IMR-90 (cell line): Measurements from ENCODE around the gene CDON. TPM values are rescaled to one million over a fixed set of nuclear protein-coding genes. Genes with fewer than 3 reads are reported as not detected.

Experiments used
- ATAC-seq: fragments of 200-7000 bp; cut with Tn5 transposase; 2 replicates; pipeline ENCODE4 v1.9.1; 2020; ENCODE audit warnings: low read depth, mild to moderate bottlenecking, moderate library complexity
- BruUV-seq: library from RNA; stranded (reverse); fragments of 400-500 nt; replicated peaks from 2 replicates; lab custom pipeline; 2021; lab: Mats Ljungman, UMichigan
- CTCF ChIA-PET: fragments of 300-600 bp; formaldehyde crosslinking; extraction: SDS; loops from one replicate; lab custom pipeline; 2021; ENCODE audit warnings: antibody characterized with exemption; lab: Yijun Ruan, JAX
- POLR2A ChIA-PET: fragments of 300-600 bp; sonication (Branson Sonifier 250); formaldehyde crosslinking; loops from one replicate; lab custom pipeline; 2022; ENCODE audit warnings: antibody characterized with exemption; ENCODE audit not compliant: unreplicated experiment; lab: Charles Lee
- DNase-seq: peaks from one replicate; pipeline ENCODE4 v3.0.0; 2013
- H2AFZ ChIP-seq: replicated peaks from 2 replicates; pipeline ENCODE3; 2013; ENCODE audit warnings: low read length, mild to moderate bottlenecking; ENCODE audit not compliant: poor library complexity
- H2AK5ac ChIP-seq: 2 replicates; pipeline ENCODE4 v1.6.1; 2013; ENCODE audit warnings: low read depth, low read length, inconsistent platforms
- H2AK9ac ChIP-seq: replicated peaks from 2 replicates; pipeline ENCODE3; 2013; ENCODE audit warnings: mild to moderate bottlenecking, low read depth, low read length, moderate library complexity; ENCODE audit not compliant: poor library complexity
- H2BK120ac ChIP-seq: 2 replicates; pipeline ENCODE4 v1.6.1; 2013; ENCODE audit warnings: low read depth, low read length, inconsistent platforms
- H2BK15ac ChIP-seq: 3 replicates; pipeline ENCODE4 v1.6.1; 2013; ENCODE audit warnings: low read depth, low read length, inconsistent platforms
- H2BK20ac ChIP-seq: 2 replicates; pipeline ENCODE4 v1.6.1; 2013; ENCODE audit warnings: low read depth, mild to moderate bottlenecking, inconsistent platforms, low read length, moderate library complexity
- H2BK5ac ChIP-seq: 2 replicates; pipeline ENCODE4 v1.6.1; 2013; ENCODE audit warnings: mild to moderate bottlenecking, low read depth, low read length, inconsistent platforms; ENCODE audit not compliant: poor library complexity, severe bottlenecking
- H3K14ac ChIP-seq: replicated peaks from 2 replicates; pipeline ENCODE4 v1.6.1; 2013; ENCODE audit warnings: low read depth, low read length, inconsistent platforms
- H3K18ac ChIP-seq: 2 replicates; pipeline ENCODE4 v1.6.1; 2013; ENCODE audit warnings: low read depth, low read length, control low read depth
- H3K23ac ChIP-seq: 2 replicates; pipeline ENCODE4 v1.6.1; 2013; ENCODE audit warnings: low read depth, low read length, inconsistent platforms
- H3K27ac ChIP-seq: 2 replicates; pipeline ENCODE4 v1.5.1; 2013; ENCODE audit warnings: mild to moderate bottlenecking, control low read depth, low read length; ENCODE audit not compliant: insufficient read depth
- H3K27me3 ChIP-seq: 2 replicates; pipeline ENCODE4 v1.6.1; 2013; ENCODE audit warnings: low read length; ENCODE audit not compliant: control insufficient read depth, insufficient read depth
- H3K36me3 ChIP-seq: 2 replicates; pipeline ENCODE4 v1.6.1; 2013; ENCODE audit warnings: low read length, mixed read lengths; ENCODE audit not compliant: control insufficient read depth, insufficient read depth
- H3K4ac ChIP-seq: 2 replicates; pipeline ENCODE4 v1.6.1; 2013; ENCODE audit warnings: low read depth, low read length, inconsistent platforms
- H3K4me1 ChIP-seq: 2 replicates; pipeline ENCODE4 v1.6.1; 2013; ENCODE audit warnings: low read length, mixed read lengths; ENCODE audit not compliant: control insufficient read depth, insufficient read depth
- H3K4me2 ChIP-seq: 2 replicates; pipeline ENCODE4 v1.6.1; 2013; ENCODE audit warnings: low read depth, mild to moderate bottlenecking, control low read depth, low read length, moderate library complexity
- H3K4me3 ChIP-seq: 2 replicates; pipeline ENCODE4 v1.5.1; 2013; ENCODE audit warnings: low read depth, mild to moderate bottlenecking, control low read depth, low read length, moderate library complexity; ENCODE audit not compliant: insufficient read depth
- H3K56ac ChIP-seq: 2 replicates; pipeline ENCODE4 v1.6.1; 2013; ENCODE audit warnings: low read length, inconsistent platforms; ENCODE audit not compliant: insufficient read depth; ENCODE audit errors: extremely low read depth
- H3K79me1 ChIP-seq, 2 experiments: 2 replicates each; pipeline ENCODE4 v1.6.1; 2013; ENCODE audit warnings: low read length in 2 of 2, inconsistent platforms in 1 of 2, low read depth in 1 of 2
- H3K9ac ChIP-seq: 2 replicates; pipeline ENCODE4 v1.6.1; 2013; ENCODE audit warnings: low read depth, low read length, control low read depth
- H3K9me1 ChIP-seq: 2 replicates; pipeline ENCODE4 v1.6.1; 2013; ENCODE audit warnings: low read length, inconsistent platforms; ENCODE audit not compliant: insufficient read depth
- H3K9me3 ChIP-seq: 2 replicates; pipeline ENCODE4 v1.6.1; 2013; ENCODE audit warnings: low read length; ENCODE audit not compliant: control insufficient read depth, insufficient read depth
- H4K20me1 ChIP-seq: 2 replicates; pipeline ENCODE4 v1.6.1; 2013; ENCODE audit warnings: low read length, inconsistent platforms; ENCODE audit not compliant: insufficient read depth
- H4K5ac ChIP-seq: 2 replicates; pipeline ENCODE4 v1.6.1; 2013; ENCODE audit warnings: mild to moderate bottlenecking, low read depth, low read length, control low read depth
- H4K8ac ChIP-seq, 2 experiments: 2 replicates each; pipeline ENCODE4 v1.6.1; 2013; ENCODE audit warnings: low read depth in 2 of 2, low read length in 2 of 2, control low read depth in 1 of 2, inconsistent platforms in 1 of 2
- H4K91ac ChIP-seq: 2 replicates; pipeline ENCODE4 v1.6.1; 2013; ENCODE audit warnings: low read depth, low read length, inconsistent platforms; ENCODE audit not compliant: insufficient read depth
- CHD1 ChIP-seq: IDR thresholded peaks from 2 replicates; pipeline ENCODE4 v1.6.1; 2012; ENCODE audit warnings: low read depth, low read length, improper control_type of control experiment
- ELK1 ChIP-seq: fragments of 150-350 bp; IDR thresholded peaks from 2 replicates; pipeline ENCODE4 v1.6.1; 2016; ENCODE audit warnings: low read depth, mild to moderate bottlenecking, low read length, moderate library complexity, borderline replicate concordance
- FOS ChIP-seq: fragments of 150-350 bp; IDR thresholded peaks from 2 replicates; pipeline ENCODE4 v1.6.1; 2016; ENCODE audit warnings: low read depth, low read length
- USF2 ChIP-seq: fragments of 150-350 bp; IDR thresholded peaks from 2 replicates; pipeline ENCODE4 v1.6.1; 2017; ENCODE audit warnings: mild to moderate bottlenecking, antibody characterized with exemption, low read length, low read depth
- WGBS, 2 experiments: methylation state at CpG; one replicate each; pipeline versions ENCODE4 v1.1.5 to v1.1.7; 2013; ENCODE audit warnings: missing lambda C conversion rate in 2 of 2; ENCODE audit not compliant: insufficient read length in 1 of 2; ENCODE audit errors: extremely low coverage in 2 of 2; 5-methylcytosine and 5-hydroxymethylcytosine counted together
- dilution Hi-C: fragments of 300-500 bp; cut with HindIII; formaldehyde crosslinking; loops from one replicate; pipeline ENCODE4 v1.14.3; 2018; ENCODE audit warnings: low sequenced_read_pairs; ENCODE audit not compliant: unreplicated experiment
- in situ Hi-C: fragments of 300-500 bp; cut with MboI; formaldehyde crosslinking; loops from 3 replicates; pipeline ENCODE4 v1.14.3; 2019; ENCODE audit warnings: low sequenced_read_pairs, inconsistent platforms, mixed read lengths
- intact Hi-C: fragments of 100-400 bp; cut with micrococcal nuclease; formaldehyde crosslinking; loops from 2 replicates; pipeline ENCODE4 v1.10.0; 2022
- polyA plus RNA-seq, 3 experiments: library from polyadenylated mRNA; depleted of rRNA; stranded (reverse); fragments of >200 nt; gene quantifications; 2 replicates each; pipeline ENCODE4 v1.2.3, GENCODE V29; 2012; ENCODE audit warnings: low replicate concordance in 1 of 3
- total RNA-seq: library from RNA; depleted of rRNA; stranded (reverse); fragments of >200 nt; gene quantifications from 2 replicates; pipeline ENCODE4 v1.2.3, GENCODE V29; 2012

CDON gene
- total and polyA plus RNA-seq, 2 of the 4 experiments (the other 2 are of a cell fraction): 1.2 to 3.8 TPM

- no peak overlapping the region for H3K56ac ChIP-seq
- no peak overlapping the region for H2BK120ac ChIP-seq
- H3K4me3 ChIP-seq: no peak overlapping the region
- no peak overlapping the region for H2BK5ac ChIP-seq
- no peak overlapping the region for H4K91ac ChIP-seq
- H3K36me3 ChIP-seq: no peaks in the 10 kb centered on the region
- intact Hi-C loops: no loop called here
- H2AFZ ChIP-seq: no peak overlapping the region
- BruUV-seq: no TSS peak
- no peak overlapping the region for H2AK5ac ChIP-seq
- no peak overlapping the region for H4K8ac ChIP-seq
- H3K14ac ChIP-seq: no peak overlapping the region
- no peaks in the 10 kb centered on the region for H3K9me3 ChIP-seq
- no peaks in the 10 kb centered on the region for H3K79me1 ChIP-seq
- no peak overlapping the region for H2BK15ac ChIP-seq
- dilution Hi-C loops: no loop called here
- POLR2A ChIA-PET: no interaction called here
- H3K4me2 ChIP-seq: no peak overlapping the region
- H4K5ac ChIP-seq: no peak overlapping the region
- no peak overlapping the region for H3K27ac ChIP-seq
- ATAC-seq: no peak
- WGBS, 2 experiments: 82% methylated on average over 2 of the region's 4 CpGs; no CpG with 5 or more reads in 1 of the 2 experiments
- DNase-seq: no peak
- H3K4ac ChIP-seq: no peak overlapping the region
- H3K27me3 ChIP-seq: peaks cover 3% of the 10 kb centered on the region; the same call in 1 of the 2 replicates
- no peaks in the 10 kb centered on the region for H3K4me1 ChIP-seq
- TF ChIP-seq ELK1: no peak
- TF ChIP-seq FOS: no peak
- no peak for TF ChIP-seq USF2
- no peak for TF ChIP-seq CHD1
- no peak overlapping the region for H3K9ac ChIP-seq
- CTCF ChIA-PET: no interaction called here
- in situ Hi-C loops: no loop called here
- no peak overlapping the region for H3K23ac ChIP-seq
- H3K18ac ChIP-seq: no peak overlapping the region
- no peak overlapping the region for H2AK9ac ChIP-seq
- H2BK20ac ChIP-seq: no peak overlapping the region
- no peaks in the 10 kb centered on the region for H4K20me1 ChIP-seq
- H3K9me1 ChIP-seq: no peaks in the 10 kb centered on the region
Measured at GRCh38 chr11:126002181-126002580, 60.5 kb downstream of the CDON start.
